ENCODE results near the gene OBSCN. TPM values are rescaled to one million over a fixed set of nuclear protein-coding genes. Genes with fewer than 3 reads are reported as not detected.

The OBSCN gene
- total and polyA plus RNA-seq, 4 donors: 0.54 to 5.6 (median 2.7) TPM

DNA sequence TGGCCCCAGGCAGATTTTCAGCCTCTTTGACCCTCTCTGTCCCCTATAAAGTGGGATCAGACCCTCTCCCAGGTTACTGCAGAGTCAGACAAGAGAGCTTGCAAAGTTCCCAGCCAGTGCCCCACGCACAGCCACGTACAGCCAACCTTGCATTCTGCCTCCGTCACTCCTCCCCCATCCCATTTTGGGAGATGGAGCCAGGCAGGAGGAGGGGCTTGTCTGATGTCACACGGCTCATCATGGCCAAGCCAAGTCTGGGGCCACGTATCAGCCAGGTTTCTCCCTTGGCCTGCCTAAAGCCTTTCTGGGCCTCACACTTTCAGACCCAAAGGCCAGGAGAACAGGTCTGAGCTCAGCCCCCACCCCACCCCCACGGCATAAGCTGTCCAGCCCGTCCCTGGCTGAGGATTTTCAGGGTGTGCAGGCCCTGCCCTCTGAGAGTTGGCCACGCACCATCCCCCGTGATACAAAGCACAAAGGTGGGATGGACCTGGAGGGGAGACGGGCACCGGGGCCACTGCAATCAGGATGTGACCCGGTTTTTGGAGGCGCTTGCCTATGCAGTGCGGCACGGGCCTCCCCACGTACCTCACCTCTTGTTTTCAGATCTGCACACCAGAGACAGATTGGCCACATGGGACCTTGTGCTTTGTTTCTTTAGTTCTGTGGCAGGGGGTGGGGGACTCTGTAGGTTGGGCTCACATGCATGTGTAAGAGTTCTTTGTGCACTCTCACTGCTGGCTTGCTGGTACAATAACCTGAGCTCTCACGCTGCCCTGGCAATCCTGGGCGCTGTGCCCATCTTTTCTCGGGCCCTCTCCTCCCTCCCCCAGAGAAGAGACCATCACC, 151.1 kb downstream of the OBSCN start:
- Histone ChIP-seq H3K4me3 (ENCODE audit: low read depth in 1 of 3, low read length in 3 of 3) (no peak overlapping the region), H3K9me3 (ENCODE audit: control insufficient read depth in 4 of 4, low read length in 3 of 4) (no peaks in the 10 kb centered on the region), H3K9ac (ENCODE audit: low read depth in 1 of 2, low read length in 2 of 2) (no peak overlapping the region), H3K27me3 (ENCODE audit: control insufficient read depth in 4 of 4, insufficient read depth in 4 of 4, low read length in 3 of 4) (no peaks in the 10 kb centered on the region), H3K36me3 (ENCODE audit: control insufficient read depth in 4 of 4, insufficient read depth in 3 of 4, low read depth in 1 of 4, low read length in 3 of 4) (no peaks in the 10 kb centered on the region), H3K4me1 (ENCODE audit: control insufficient read depth in 4 of 4, insufficient read depth in 4 of 4, low read length in 3 of 4) (no peaks in the 10 kb centered on the region), H3K27ac (ENCODE audit: low read depth in 1 of 2, low read length in 2 of 2) (no peak overlapping the region)
- DNase-seq (ENCODE audit: low spot score): no peak
- 92% methylated on average over 19 of the region's 19 CpGs for WGBS
- TF ChIP-seq, protein P1, sequence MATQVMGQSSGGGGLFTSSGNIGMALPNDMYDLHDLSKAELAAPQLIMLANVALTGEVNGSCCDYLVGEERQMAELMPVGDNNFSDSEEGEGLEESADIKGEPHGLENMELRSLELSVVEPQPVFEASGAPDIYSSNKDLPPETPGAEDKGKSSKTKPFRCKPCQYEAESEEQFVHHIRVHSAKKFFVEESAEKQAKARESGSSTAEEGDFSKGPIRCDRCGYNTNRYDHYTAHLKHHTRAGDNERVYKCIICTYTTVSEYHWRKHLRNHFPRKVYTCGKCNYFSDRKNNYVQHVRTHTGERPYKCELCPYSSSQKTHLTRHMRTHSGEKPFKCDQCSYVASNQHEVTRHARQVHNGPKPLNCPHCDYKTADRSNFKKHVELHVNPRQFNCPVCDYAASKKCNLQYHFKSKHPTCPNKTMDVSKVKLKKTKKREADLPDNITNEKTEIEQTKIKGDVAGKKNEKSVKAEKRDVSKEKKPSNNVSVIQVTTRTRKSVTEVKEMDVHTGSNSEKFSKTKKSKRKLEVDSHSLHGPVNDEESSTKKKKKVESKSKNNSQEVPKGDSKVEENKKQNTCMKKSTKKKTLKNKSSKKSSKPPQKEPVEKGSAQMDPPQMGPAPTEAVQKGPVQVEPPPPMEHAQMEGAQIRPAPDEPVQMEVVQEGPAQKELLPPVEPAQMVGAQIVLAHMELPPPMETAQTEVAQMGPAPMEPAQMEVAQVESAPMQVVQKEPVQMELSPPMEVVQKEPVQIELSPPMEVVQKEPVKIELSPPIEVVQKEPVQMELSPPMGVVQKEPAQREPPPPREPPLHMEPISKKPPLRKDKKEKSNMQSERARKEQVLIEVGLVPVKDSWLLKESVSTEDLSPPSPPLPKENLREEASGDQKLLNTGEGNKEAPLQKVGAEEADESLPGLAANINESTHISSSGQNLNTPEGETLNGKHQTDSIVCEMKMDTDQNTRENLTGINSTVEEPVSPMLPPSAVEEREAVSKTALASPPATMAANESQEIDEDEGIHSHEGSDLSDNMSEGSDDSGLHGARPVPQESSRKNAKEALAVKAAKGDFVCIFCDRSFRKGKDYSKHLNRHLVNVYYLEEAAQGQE (IDR thresholded peaks at IDR 0.05): no peak

DNA sequence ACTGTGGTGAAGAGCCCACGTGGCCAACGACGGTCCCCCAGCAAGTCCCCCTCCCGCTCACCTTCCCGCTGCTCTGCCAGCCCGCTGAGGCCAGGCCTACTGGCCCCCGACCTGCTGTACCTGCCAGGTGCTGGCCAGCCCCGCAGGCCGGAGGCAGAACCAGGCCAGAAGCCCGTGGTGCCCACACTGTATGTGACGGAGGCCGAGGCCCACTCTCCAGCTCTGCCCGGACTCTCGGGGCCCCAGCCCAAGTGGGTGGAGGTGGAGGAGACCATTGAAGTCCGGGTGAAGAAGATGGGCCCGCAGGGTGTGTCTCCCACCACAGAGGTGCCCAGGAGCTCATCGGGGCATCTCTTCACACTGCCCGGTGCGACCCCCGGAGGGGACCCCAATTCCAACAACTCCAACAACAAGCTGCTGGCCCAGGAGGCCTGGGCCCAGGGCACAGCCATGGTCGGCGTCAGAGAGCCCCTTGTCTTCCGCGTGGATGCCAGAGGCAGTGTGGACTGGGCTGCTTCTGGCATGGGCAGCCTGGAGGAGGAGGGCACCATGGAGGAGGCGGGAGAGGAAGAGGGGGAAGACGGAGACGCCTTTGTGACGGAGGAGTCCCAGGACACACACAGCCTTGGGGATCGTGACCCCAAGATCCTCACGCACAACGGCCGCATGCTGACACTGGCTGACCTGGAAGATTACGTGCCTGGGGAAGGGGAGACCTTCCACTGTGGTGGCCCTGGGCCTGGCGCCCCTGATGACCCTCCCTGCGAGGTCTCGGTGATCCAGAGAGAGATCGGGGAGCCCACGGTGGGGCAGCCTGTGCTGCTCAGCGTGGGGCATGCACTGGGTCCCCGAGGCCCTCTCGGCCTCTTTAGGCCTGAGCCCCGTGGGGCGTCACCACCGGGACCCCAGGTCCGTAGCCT, 152.0 kb downstream of the OBSCN start:
- Histone ChIP-seq H3K9me3 (ENCODE audit: control insufficient read depth in 4 of 4, low read length in 3 of 4) (no peaks in the 10 kb centered on the region), H3K4me1 (ENCODE audit: control insufficient read depth in 4 of 4, insufficient read depth in 4 of 4, low read length in 3 of 4) (no peaks in the 10 kb centered on the region), H3K27ac (ENCODE audit: low read depth in 1 of 2, low read length in 2 of 2) (no peak overlapping the region), H3K27me3 (ENCODE audit: control insufficient read depth in 4 of 4, insufficient read depth in 4 of 4, low read length in 3 of 4) (no peaks in the 10 kb centered on the region), H3K4me3 (ENCODE audit: low read depth in 1 of 3, low read length in 3 of 3) (no peak overlapping the region), H3K9ac (ENCODE audit: low read depth in 1 of 2, low read length in 2 of 2) (no peak overlapping the region), H3K36me3 (ENCODE audit: control insufficient read depth in 4 of 4, insufficient read depth in 3 of 4, low read depth in 1 of 4, low read length in 3 of 4) (no peaks in the 10 kb centered on the region)
- WGBS: 95% methylated on average over 45 of the region's 45 CpGs
- no peak for TF ChIP-seq NR2F2 (IDR thresholded peaks at IDR 0.05)
- no peak for TF ChIP-seq RXRA (IDR thresholded peaks at IDR 0.05)
- no peak for TF ChIP-seq EGR1 (IDR thresholded peaks at IDR 0.05; ENCODE audit: low read depth in 2 of 2)
- TF ChIP-seq GABPA (IDR thresholded peaks at IDR 0.05 in 1 of 2, conservative IDR thresholded peaks at IDR 0.05 in 1 of 2): no peak
- no peak for TF ChIP-seq RAD21 (IDR thresholded peaks at IDR 0.05)
- no peak for TF ChIP-seq SP1 (IDR thresholded peaks at IDR 0.05)
- TF ChIP-seq JUND (IDR thresholded peaks at IDR 0.05): no peak
- TF ChIP-seq FOXA1 (IDR thresholded peaks at IDR 0.05): no peak
- TF ChIP-seq HNF4A (conservative IDR thresholded peaks at IDR 0.05): no peak
- TF ChIP-seq YY1 (IDR thresholded peaks at IDR 0.05): no peak
- DNase-seq (ENCODE audit: low spot score): no peak
